HepG2 (cell line): Measurements from ENCODE around the gene SIAH2. TPM values are rescaled to one million over a fixed set of nuclear protein-coding genes. Genes with fewer than 3 reads are reported as not detected.

ENCODE experiments used
- FOXO1 ChIP-seq: sonication (generic); formaldehyde crosslinking; IDR thresholded peaks from 2 replicates; pipeline ENCODE4 v1.4.0; 2020; ENCODE audit warnings: missing genetic modification reagents
- KAT2B ChIP-seq: fragments of 150-350 bp; IDR thresholded peaks from 2 replicates; pipeline ENCODE4 v1.6.1; 2014; ENCODE audit warnings: low read depth, low read length, borderline replicate concordance
- PHB2 ChIP-seq: fragments of 450-650 bp; IDR thresholded peaks from 2 replicates; pipeline ENCODE4 v1.6.1; 2018; ENCODE audit not compliant: partially characterized antibody
- PHF8 ChIP-seq: sonication (generic); formaldehyde crosslinking; IDR thresholded peaks from 2 replicates; pipeline ENCODE4 v1.5.0; 2020; ENCODE audit warnings: missing genetic modification reagents
- REL ChIP-seq: sonication (generic); formaldehyde crosslinking; conservative IDR thresholded peaks from 2 replicates; pipeline ENCODE4 v1.8.0; 2022; ENCODE audit warnings: mild to moderate bottlenecking, missing genetic modification reagents, moderate library complexity
- SIN3B ChIP-seq: fragments of 150-350 bp; IDR thresholded peaks from 2 replicates; pipeline ENCODE4 v1.6.1; 2014; ENCODE audit warnings: low read length
- SIX4 ChIP-seq: sonication (generic); formaldehyde crosslinking; IDR thresholded peaks from 2 replicates; pipeline ENCODE4 v1.4.0; 2020; ENCODE audit warnings: missing genetic modification reagents
- ZFYVE20 ChIP-seq: sonication (generic); formaldehyde crosslinking; IDR thresholded peaks from 2 replicates; pipeline ENCODE4 v1.8.0; 2023; ENCODE audit warnings: low read depth, mild to moderate bottlenecking, moderate library complexity, missing genetic modification reagents, borderline replicate concordance
- ZNF329 ChIP-seq: sonication (generic); formaldehyde crosslinking; IDR thresholded peaks from 2 replicates; pipeline ENCODE4 v1.9.0; 2021; ENCODE audit warnings: low read depth, mild to moderate bottlenecking, missing genetic modification reagents
- polyA plus RNA-seq, 8 experiments: library from polyadenylated mRNA; depleted of rRNA in 3 of 8; stranded (reverse) in 7 of 8; unstranded in 1 of 8; fragments of >200 nt; fragmentation: Illumina TruSeq in 4 of 8; extraction: Trizol in 4 of 8; gene quantifications; 2 replicates each; pipeline versions ENCODE4 v1.2.1 to v1.2.3, GENCODE V29; 2011 to 2016; ENCODE audit warnings: low read depth in 4 of 8, missing spikeins in 1 of 8, mixed read lengths in 1 of 8; ENCODE audit not compliant: insufficient read depth in 1 of 8
- total RNA-seq, 5 experiments: library from RNA; depleted of rRNA; stranded (reverse); fragments of >200 nt; fragmentation: Illumina TruSeq; extraction: Trizol; gene quantifications; 2 replicates each; pipeline ENCODE4 v1.2.3, GENCODE V29; 2016; ENCODE audit warnings: low read depth in 1 of 5
- TF ChIP-seq, protein P1 (sequence below): sonication (generic); formaldehyde crosslinking; IDR thresholded peaks from 2 replicates; pipeline ENCODE4 v1.4.0; 2020; ENCODE audit warnings: mild to moderate bottlenecking, missing genetic modification reagents
- TF ChIP-seq, protein P2 (sequence below): sonication (generic); formaldehyde crosslinking; IDR thresholded peaks from 2 replicates; pipeline ENCODE4 v1.4.0; 2020; ENCODE audit warnings: missing genetic modification reagents, borderline replicate concordance
- TF ChIP-seq, protein P3 (sequence below): sonication (generic); formaldehyde crosslinking; IDR thresholded peaks from 2 replicates; pipeline ENCODE4 v1.4.0; 2020; ENCODE audit warnings: missing genetic modification reagents
- TF ChIP-seq, protein P4 (sequence below): sonication (generic); formaldehyde crosslinking; IDR thresholded peaks from 2 replicates; pipeline ENCODE4 v1.4.0; 2020; ENCODE audit warnings: missing genetic modification reagents, borderline replicate concordance
- TF ChIP-seq, protein P5 (sequence below): sonication (generic); formaldehyde crosslinking; IDR thresholded peaks from 2 replicates; pipeline ENCODE4 v1.5.1; 2020; ENCODE audit warnings: mild to moderate bottlenecking, moderate library complexity, missing genetic modification reagents

SIAH2 gene
- total and polyA plus RNA-seq, 2 of the 13 experiments (the other 11 are each of a cell fraction or from before 2014, with no cell fraction given) = 71.8 to 117 TPM

DNA sequence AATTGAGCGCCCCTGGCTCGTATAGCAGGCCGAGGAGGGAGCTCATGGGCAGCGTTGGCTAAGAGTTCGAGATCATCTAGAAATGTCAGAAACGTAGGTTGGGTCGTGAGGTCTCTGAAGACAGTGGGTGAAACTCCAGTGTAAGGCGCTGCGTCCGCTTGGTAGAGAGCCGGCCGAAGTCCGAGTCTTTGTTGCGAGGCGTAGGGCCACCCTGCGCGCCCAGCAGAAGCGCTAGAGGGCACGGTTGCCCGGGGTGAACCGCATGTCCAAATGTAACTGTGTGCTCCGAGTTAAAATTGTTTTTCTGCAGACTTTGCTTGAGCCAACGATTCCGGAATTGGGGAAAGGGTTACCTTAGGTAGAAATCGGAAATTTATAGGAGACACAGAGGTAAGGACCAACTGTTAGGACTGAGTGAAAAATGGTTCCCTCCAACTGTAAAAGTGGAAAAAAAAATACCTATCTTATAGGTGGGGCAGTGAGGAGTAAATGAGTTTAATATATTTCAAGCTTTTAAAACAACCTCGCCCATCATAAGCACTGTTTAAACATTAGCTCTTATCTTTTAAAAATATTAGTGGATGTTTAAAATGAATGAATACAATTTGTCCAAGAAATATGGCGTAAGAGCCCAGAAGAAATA is 993 bp upstream of the SIAH2 start (continued):
- TF ChIP-seq, protein P1, sequence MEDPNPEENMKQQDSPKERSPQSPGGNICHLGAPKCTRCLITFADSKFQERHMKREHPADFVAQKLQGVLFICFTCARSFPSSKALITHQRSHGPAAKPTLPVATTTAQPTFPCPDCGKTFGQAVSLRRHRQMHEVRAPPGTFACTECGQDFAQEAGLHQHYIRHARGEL (CRISPR knock-in tag) = 0 out of 2 replicates have a peak, but pooled peaks have one; percentile 42
- no peak for TF ChIP-seq KAT2B
- TF ChIP-seq PHB2 = no peak
- TF ChIP-seq REL (CRISPR knock-in tag) = no peak
- TF ChIP-seq, protein P2, sequence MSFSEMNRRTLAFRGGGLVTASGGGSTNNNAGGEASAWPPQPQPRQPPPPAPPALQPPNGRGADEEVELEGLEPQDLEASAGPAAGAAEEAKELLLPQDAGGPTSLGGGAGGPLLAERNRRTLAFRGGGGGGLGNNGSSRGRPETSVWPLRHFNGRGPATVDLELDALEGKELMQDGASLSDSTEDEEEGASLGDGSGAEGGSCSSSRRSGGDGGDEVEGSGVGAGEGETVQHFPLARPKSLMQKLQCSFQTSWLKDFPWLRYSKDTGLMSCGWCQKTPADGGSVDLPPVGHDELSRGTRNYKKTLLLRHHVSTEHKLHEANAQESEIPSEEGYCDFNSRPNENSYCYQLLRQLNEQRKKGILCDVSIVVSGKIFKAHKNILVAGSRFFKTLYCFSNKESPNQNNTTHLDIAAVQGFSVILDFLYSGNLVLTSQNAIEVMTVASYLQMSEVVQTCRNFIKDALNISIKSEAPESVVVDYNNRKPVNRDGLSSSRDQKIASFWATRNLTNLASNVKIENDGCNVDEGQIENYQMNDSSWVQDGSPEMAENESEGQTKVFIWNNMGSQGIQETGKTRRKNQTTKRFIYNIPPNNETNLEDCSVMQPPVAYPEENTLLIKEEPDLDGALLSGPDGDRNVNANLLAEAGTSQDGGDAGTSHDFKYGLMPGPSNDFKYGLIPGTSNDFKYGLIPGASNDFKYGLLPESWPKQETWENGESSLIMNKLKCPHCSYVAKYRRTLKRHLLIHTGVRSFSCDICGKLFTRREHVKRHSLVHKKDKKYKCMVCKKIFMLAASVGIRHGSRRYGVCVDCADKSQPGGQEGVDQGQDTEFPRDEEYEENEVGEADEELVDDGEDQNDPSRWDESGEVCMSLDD (CRISPR knock-in tag) = no peak
- TF ChIP-seq SIN3B = no peak
- no peak for TF ChIP-seq ZNF329 (CRISPR knock-in tag)
- 0 out of 2 replicates have a peak, but pooled peaks have one; percentile 12 for TF ChIP-seq FOXO1
- peak; percentile 55 for TF ChIP-seq PHF8 (CRISPR knock-in tag)
- no peak for TF ChIP-seq ZFYVE20
- TF ChIP-seq, protein P3, sequence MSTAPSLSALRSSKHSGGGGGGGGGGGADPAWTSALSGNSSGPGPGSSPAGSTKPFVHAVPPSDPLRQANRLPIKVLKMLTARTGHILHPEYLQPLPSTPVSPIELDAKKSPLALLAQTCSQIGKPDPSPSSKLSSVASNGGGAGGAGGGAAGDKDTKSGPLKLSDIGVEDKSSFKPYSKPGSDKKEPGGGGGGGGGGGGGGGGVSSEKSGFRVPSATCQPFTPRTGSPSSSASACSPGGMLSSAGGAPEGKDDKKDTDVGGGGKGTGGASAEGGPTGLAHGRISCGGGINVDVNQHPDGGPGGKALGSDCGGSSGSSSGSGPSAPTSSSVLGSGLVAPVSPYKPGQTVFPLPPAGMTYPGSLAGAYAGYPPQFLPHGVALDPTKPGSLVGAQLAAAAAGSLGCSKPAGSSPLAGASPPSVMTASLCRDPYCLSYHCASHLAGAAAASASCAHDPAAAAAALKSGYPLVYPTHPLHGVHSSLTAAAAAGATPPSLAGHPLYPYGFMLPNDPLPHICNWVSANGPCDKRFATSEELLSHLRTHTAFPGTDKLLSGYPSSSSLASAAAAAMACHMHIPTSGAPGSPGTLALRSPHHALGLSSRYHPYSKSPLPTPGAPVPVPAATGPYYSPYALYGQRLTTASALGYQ = no peak
- TF ChIP-seq, protein P4, sequence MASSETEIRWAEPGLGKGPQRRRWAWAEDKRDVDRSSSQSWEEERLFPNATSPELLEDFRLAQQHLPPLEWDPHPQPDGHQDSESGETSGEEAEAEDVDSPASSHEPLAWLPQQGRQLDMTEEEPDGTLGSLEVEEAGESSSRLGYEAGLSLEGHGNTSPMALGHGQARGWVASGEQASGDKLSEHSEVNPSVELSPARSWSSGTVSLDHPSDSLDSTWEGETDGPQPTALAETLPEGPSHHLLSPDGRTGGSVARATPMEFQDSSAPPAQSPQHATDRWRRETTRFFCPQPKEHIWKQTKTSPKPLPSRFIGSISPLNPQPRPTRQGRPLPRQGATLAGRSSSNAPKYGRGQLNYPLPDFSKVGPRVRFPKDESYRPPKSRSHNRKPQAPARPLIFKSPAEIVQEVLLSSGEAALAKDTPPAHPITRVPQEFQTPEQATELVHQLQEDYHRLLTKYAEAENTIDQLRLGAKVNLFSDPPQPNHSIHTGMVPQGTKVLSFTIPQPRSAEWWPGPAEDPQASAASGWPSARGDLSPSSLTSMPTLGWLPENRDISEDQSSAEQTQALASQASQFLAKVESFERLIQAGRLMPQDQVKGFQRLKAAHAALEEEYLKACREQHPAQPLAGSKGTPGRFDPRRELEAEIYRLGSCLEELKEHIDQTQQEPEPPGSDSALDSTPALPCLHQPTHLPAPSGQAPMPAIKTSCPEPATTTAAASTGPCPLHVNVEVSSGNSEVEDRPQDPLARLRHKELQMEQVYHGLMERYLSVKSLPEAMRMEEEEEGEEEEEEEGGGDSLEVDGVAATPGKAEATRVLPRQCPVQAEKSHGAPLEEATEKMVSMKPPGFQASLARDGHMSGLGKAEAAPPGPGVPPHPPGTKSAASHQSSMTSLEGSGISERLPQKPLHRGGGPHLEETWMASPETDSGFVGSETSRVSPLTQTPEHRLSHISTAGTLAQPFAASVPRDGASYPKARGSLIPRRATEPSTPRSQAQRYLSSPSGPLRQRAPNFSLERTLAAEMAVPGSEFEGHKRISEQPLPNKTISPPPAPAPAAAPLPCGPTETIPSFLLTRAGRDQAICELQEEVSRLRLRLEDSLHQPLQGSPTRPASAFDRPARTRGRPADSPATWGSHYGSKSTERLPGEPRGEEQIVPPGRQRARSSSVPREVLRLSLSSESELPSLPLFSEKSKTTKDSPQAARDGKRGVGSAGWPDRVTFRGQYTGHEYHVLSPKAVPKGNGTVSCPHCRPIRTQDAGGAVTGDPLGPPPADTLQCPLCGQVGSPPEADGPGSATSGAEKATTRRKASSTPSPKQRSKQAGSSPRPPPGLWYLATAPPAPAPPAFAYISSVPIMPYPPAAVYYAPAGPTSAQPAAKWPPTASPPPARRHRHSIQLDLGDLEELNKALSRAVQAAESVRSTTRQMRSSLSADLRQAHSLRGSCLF (CRISPR knock-in tag) = no peak
- TF ChIP-seq, protein P5, sequence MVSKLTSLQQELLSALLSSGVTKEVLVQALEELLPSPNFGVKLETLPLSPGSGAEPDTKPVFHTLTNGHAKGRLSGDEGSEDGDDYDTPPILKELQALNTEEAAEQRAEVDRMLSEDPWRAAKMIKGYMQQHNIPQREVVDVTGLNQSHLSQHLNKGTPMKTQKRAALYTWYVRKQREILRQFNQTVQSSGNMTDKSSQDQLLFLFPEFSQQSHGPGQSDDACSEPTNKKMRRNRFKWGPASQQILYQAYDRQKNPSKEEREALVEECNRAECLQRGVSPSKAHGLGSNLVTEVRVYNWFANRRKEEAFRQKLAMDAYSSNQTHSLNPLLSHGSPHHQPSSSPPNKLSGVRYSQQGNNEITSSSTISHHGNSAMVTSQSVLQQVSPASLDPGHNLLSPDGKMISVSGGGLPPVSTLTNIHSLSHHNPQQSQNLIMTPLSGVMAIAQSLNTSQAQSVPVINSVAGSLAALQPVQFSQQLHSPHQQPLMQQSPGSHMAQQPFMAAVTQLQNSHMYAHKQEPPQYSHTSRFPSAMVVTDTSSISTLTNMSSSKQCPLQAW = 0 out of 2 replicates have a peak, but pooled peaks have one; percentile 63
- no peak for TF ChIP-seq SIX4
